ENCODE measurements around the gene TOPBP1. TPM values are rescaled to one million over a fixed set of nuclear protein-coding genes. Genes with fewer than 3 reads are reported as not detected.

TOPBP1 gene
- total RNA-seq, 4 donors from 2014 or later = 16.5 to 29.3 (median 21.9) TPM

- ATAC-seq = no peak
- H3K9me3 ChIP-seq = no peaks in the 10 kb centered on the region
- no peaks in the 10 kb centered on the region for H3K4me1 ChIP-seq
- no peak overlapping the region for H3K4me3 ChIP-seq
- H3K36me3 ChIP-seq = peaks cover 0 to 24% of the 10 kb centered on the region in 2 donors
- H3K27ac ChIP-seq = no peak overlapping the region
- H3K27me3 ChIP-seq = no peaks in the 10 kb centered on the region
- 100% methylated on average over 1 of the region's 1 CpG for WGBS, 2 donors (ENCODE audit: low coverage in 1 of 2)
- TF ChIP-seq EP300 (IDR thresholded peaks at IDR 0.05) (no peak), CTCF (IDR thresholded peaks at IDR 0.05) (no peak), POLR2AphosphoS5 (IDR thresholded peaks at IDR 0.05) (no peak)
Measured at GRCh38 chr3:133600572-133601081, 61.1 kb downstream of the TOPBP1 start.

GRCh38 chr3:133599280-133599679 is 62.5 kb downstream of the TOPBP1 start:
- no peak for TF ChIP-seq EP300 (IDR thresholded peaks at IDR 0.05)
- no peak for TF ChIP-seq CTCF (IDR thresholded peaks at IDR 0.05)
- TF ChIP-seq POLR2AphosphoS5 (IDR thresholded peaks at IDR 0.05) = no peak
- no peak for TF ChIP-seq POLR2A (IDR thresholded peaks at IDR 0.05)
- no peaks in the 10 kb centered on the region for H3K27me3 ChIP-seq
- no peak overlapping the region for H3K4me3 ChIP-seq
- no peaks in the 10 kb centered on the region for H3K9me3 ChIP-seq
- peaks cover 0 to 14% of the 10 kb centered on the region in 2 donors for H3K36me3 ChIP-seq
- no peak overlapping the region for H3K27ac ChIP-seq
- H3K4me1 ChIP-seq = no peaks in the 10 kb centered on the region
- 81 to 86% methylated on average over 2 of the region's 2 CpGs for WGBS, 2 donors (ENCODE audit: low coverage in 1 of 2)
- ATAC-seq = no peak

GRCh38 chr3:133598405-133598804 is 63.3 kb downstream of the TOPBP1 start:
- H3K4me3 ChIP-seq = no peak overlapping the region
- WGBS, 2 donors (ENCODE audit: low coverage in 1 of 2) = 92 to 94% methylated on average over 3 of the region's 3 CpGs
- no peak overlapping the region for H3K27ac ChIP-seq
- H3K9me3 ChIP-seq = no peaks in the 10 kb centered on the region
- TF ChIP-seq CTCF (IDR thresholded peaks at IDR 0.05) = no peak
- no peak for TF ChIP-seq POLR2A (IDR thresholded peaks at IDR 0.05)
- no peak for TF ChIP-seq POLR2AphosphoS5 (IDR thresholded peaks at IDR 0.05)
- no peak for TF ChIP-seq EP300 (IDR thresholded peaks at IDR 0.05)
- ATAC-seq = no peak
- peaks cover 0 to 14% of the 10 kb centered on the region in 2 donors for H3K36me3 ChIP-seq
- H3K27me3 ChIP-seq = no peaks in the 10 kb centered on the region
- no peaks in the 10 kb centered on the region for H3K4me1 ChIP-seq

GRCh38 chr3:133595341-133595740 is 66.4 kb downstream of the TOPBP1 start:
- Histone ChIP-seq H3K4me3 (no peak overlapping the region), H3K27me3 (no peaks in the 10 kb centered on the region), H3K4me1 (no peaks in the 10 kb centered on the region), H3K9me3 (no peaks in the 10 kb centered on the region), H3K36me3 (peaks cover 0 to 5% of the 10 kb centered on the region in 2 donors), H3K27ac (no peak overlapping the region)
- no peak for ATAC-seq
- no peak for TF ChIP-seq POLR2A (IDR thresholded peaks at IDR 0.05)
- no peak for TF ChIP-seq CTCF (IDR thresholded peaks at IDR 0.05)
- no peak for TF ChIP-seq POLR2AphosphoS5 (IDR thresholded peaks at IDR 0.05)
- TF ChIP-seq EP300 (IDR thresholded peaks at IDR 0.05) = no peak
- WGBS, 2 donors (ENCODE audit: low coverage in 1 of 2) = 50 to 69% methylated on average over 1 of the region's 1 CpG

- H3K4me3 ChIP-seq = no peak overlapping the region
- no peak for ATAC-seq
Measured at GRCh38 chr3:133593243-133593642, 68.5 kb downstream of the TOPBP1 start.

More at GRCh38 chr3:133593243-133593642, 68.5 kb downstream of the TOPBP1 start:
- no peak for TF ChIP-seq EP300 (IDR thresholded peaks at IDR 0.05)
- no peak for TF ChIP-seq POLR2A (IDR thresholded peaks at IDR 0.05)
- TF ChIP-seq POLR2AphosphoS5 (IDR thresholded peaks at IDR 0.05) = no peak
- TF ChIP-seq CTCF (IDR thresholded peaks at IDR 0.05) = no peak
- 96 to 100% methylated on average over 1 to 2 of the region's 2 CpGs for WGBS, 2 donors (ENCODE audit: low coverage in 1 of 2)
- Histone ChIP-seq H3K36me3 (peaks cover 0 to 24% of the 10 kb centered on the region in 2 donors), H3K27ac (no peak overlapping the region), H3K9me3 (no peaks in the 10 kb centered on the region), H3K27me3 (no peaks in the 10 kb centered on the region), H3K4me1 (peaks cover 0 to 7% (median 0%) of the 10 kb centered on the region in 3 donors)
